Measurements from ENCODE around the gene ABLIM1. TPM values are rescaled to one million over a fixed set of nuclear protein-coding genes. Genes with fewer than 3 reads are reported as not detected.

ABLIM1 gene
- total and polyA plus RNA-seq, 8 donors, result 13.3 to 44.5 (median 33.3) TPM

- 56 to 76% methylated on average over 1 of the region's 1 CpG for WGBS, 2 donors
- Histone ChIP-seq H3K4me3 (no peak overlapping the region), H3K9me3 (no peaks in the 10 kb centered on the region), H3K27ac (peak overlapping the region in 1 of 4 donors; percentile 4), H3K36me3 (no peaks in the 10 kb centered on the region), H3K27me3 (no peaks in the 10 kb centered on the region), H3K4me1 (peaks cover 0 to 4% (median 0%) of the 10 kb centered on the region in 3 donors)
- TF ChIP-seq CTCF (IDR thresholded peaks at IDR 0.05), result no peak
- peak in 1 of 4 donors; percentile 59 for ATAC-seq
- FAIRE-seq, result no peak
- no peak for DNase-seq
- intact Hi-C loops (cut with DNase I), result loop anchor here in 1 of 3 donors (10.0 kb wide), 1 partner anchor 137 kb away; no protein-coding TSS in a partner anchor
These were observed 33.4 kb upstream of the ABLIM1 start for GRCh38 chr10:114691442-114691941.

GRCh38 chr10:114688786-114689185 lies 30.7 kb upstream of the ABLIM1 start:
- no peak for FAIRE-seq

GRCh38 chr10:114687459-114687858 lies 29.4 kb upstream of the ABLIM1 start:
- intact Hi-C loops (cut with DNase I), result no loop called here
- 87 to 91% methylated on average over 3 of the region's 3 CpGs for WGBS, 2 donors

More at GRCh38 chr10:114688786-114689185, 30.7 kb upstream of the ABLIM1 start:
- WGBS, 2 donors, result 78 to 94% methylated on average over 5 of the region's 5 CpGs
- H3K4me3 ChIP-seq, result no peak overlapping the region
- TF ChIP-seq CTCF (IDR thresholded peaks at IDR 0.05), result no peak
- no peaks in the 10 kb centered on the region for H3K9me3 ChIP-seq
- ATAC-seq (no peak), DNase-seq (no peak)
- H3K36me3 ChIP-seq, result no peaks in the 10 kb centered on the region
- no peak overlapping the region for H3K27ac ChIP-seq
- no peaks in the 10 kb centered on the region for H3K27me3 ChIP-seq
- intact Hi-C loops (cut with DNase I), result no loop called here
- H3K4me1 ChIP-seq, result peaks cover 14 to 20% (median 19%) of the 10 kb centered on the region in 3 donors

GRCh38 chr10:114686013-114686412 lies 27.9 kb upstream of the ABLIM1 start:
- H3K36me3 ChIP-seq, result no peaks in the 10 kb centered on the region
- no peak for ATAC-seq
- intact Hi-C loops (cut with DNase I), result no loop called here
- no peaks in the 10 kb centered on the region for H3K9me3 ChIP-seq
- no peak for TF ChIP-seq CTCF (IDR thresholded peaks at IDR 0.05)
- H3K4me3 ChIP-seq, result no peak overlapping the region
- 70 to 79% methylated on average over 2 of the region's 2 CpGs for whole genome bisulfite sequencing, 2 donors
- H3K4me1 ChIP-seq, result peaks cover 22 to 42% (median 32%) of the 10 kb centered on the region in 3 donors
- DNase-seq, result no peak
- peak overlapping the region in 2 of 4 donors; percentile 87 to 97 for H3K27ac ChIP-seq
- H3K27me3 ChIP-seq, result no peaks in the 10 kb centered on the region
- no peak for FAIRE-seq

More at GRCh38 chr10:114687459-114687858, 29.4 kb upstream of the ABLIM1 start:
- no peak for TF ChIP-seq CTCF (IDR thresholded peaks at IDR 0.05)
- ATAC-seq, result no peak
- H3K9me3 ChIP-seq, result no peaks in the 10 kb centered on the region
- H3K27me3 ChIP-seq, result no peaks in the 10 kb centered on the region
- FAIRE-seq, result no peak
- peaks cover 22 to 32% (median 27%) of the 10 kb centered on the region in 3 donors for H3K4me1 ChIP-seq
- H3K27ac ChIP-seq, result no peak overlapping the region
- H3K36me3 ChIP-seq, result no peaks in the 10 kb centered on the region
- DNase-seq, result no peak
- H3K4me3 ChIP-seq, result no peak overlapping the region

- ATAC-seq, result peak; percentile 5 to 32 (median 14)
- H3K4me3 ChIP-seq, result no peak overlapping the region
- no peak for TF ChIP-seq CTCF (IDR thresholded peaks at IDR 0.05)
- H3K36me3 ChIP-seq, result no peaks in the 10 kb centered on the region
- peaks cover 22 to 42% (median 32%) of the 10 kb centered on the region in 3 donors for H3K4me1 ChIP-seq
- FAIRE-seq, result no peak
- DNase-seq, result no peak
- H3K27ac ChIP-seq, result peak overlapping the region; percentile 56 to 97 (median 82)
- intact Hi-C loops (cut with DNase I), result no loop called here
- no peaks in the 10 kb centered on the region for H3K27me3 ChIP-seq
- no peaks in the 10 kb centered on the region for H3K9me3 ChIP-seq
- 25 to 42% methylated on average over 5 of the region's 5 CpGs for WGBS, 2 donors
These were observed 27.4 kb upstream of the ABLIM1 start for GRCh38 chr10:114685456-114685855.

Data from pancreas (tissue), 10 donors.